Measurements from ENCODE around the gene TGM5. TPM values are rescaled to one million over a fixed set of nuclear protein-coding genes. Genes with fewer than 3 reads are reported as not detected.

Gene TGM5
- total RNA-seq, 1 donor from 2014 or later = not detected

DNA sequence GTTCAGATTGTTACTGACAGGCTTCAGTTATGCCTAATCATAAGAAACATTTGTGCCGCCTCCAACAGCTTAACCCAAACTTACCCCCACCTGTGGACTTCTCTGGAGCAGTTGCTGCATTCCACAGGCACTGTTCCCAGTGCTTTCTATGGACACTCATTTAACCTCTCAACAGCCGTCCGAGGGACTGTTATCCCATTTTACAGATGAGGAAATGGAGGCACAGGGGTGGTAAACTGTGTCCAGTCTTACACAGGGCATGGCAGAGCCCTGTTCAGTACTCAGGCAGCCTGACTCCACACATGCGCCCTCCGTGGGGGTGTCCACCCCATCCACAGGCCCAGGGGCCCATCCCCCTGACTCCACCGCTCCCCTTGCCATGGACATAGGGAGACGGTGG is 14.3 kb upstream of the TGM5 start:
- Mint-ChIP-seq H3K9me3 (ENCODE audit: unreplicated experiment) (no peaks in the 10 kb centered on the region), H3K27ac (ENCODE audit: unreplicated experiment) (no peak overlapping the region), H3K36me3 (ENCODE audit: low read depth, unreplicated experiment) (peaks cover 4% of the 10 kb centered on the region), H3K27me3 (ENCODE audit: unreplicated experiment) (peaks cover 6% of the 10 kb centered on the region), H3K4me3 (ENCODE audit: unreplicated experiment) (no peak overlapping the region), H3K4me1 (ENCODE audit: unreplicated experiment) (peaks cover 30% of the 10 kb centered on the region)
- no peak for DNase-seq (ENCODE audit: low spot score)
- TF ChIP-seq, protein P1, sequence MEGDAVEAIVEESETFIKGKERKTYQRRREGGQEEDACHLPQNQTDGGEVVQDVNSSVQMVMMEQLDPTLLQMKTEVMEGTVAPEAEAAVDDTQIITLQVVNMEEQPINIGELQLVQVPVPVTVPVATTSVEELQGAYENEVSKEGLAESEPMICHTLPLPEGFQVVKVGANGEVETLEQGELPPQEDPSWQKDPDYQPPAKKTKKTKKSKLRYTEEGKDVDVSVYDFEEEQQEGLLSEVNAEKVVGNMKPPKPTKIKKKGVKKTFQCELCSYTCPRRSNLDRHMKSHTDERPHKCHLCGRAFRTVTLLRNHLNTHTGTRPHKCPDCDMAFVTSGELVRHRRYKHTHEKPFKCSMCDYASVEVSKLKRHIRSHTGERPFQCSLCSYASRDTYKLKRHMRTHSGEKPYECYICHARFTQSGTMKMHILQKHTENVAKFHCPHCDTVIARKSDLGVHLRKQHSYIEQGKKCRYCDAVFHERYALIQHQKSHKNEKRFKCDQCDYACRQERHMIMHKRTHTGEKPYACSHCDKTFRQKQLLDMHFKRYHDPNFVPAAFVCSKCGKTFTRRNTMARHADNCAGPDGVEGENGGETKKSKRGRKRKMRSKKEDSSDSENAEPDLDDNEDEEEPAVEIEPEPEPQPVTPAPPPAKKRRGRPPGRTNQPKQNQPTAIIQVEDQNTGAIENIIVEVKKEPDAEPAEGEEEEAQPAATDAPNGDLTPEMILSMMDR (IDR thresholded peaks at IDR 0.05; ENCODE audit: unreplicated experiment) = no peak

- H3K27me3 Mint-ChIP-seq (ENCODE audit: unreplicated experiment) = peaks cover 8% of the 10 kb centered on the region
- H3K27ac Mint-ChIP-seq (ENCODE audit: unreplicated experiment) = no peak overlapping the region
- H3K9me3 Mint-ChIP-seq (ENCODE audit: unreplicated experiment) = no peaks in the 10 kb centered on the region
- no peak for DNase-seq (ENCODE audit: low spot score)
- TF ChIP-seq, protein P1 (IDR thresholded peaks at IDR 0.05; ENCODE audit: unreplicated experiment) = no peak
- peaks cover 8% of the 10 kb centered on the region for H3K36me3 Mint-ChIP-seq (ENCODE audit: low read depth, unreplicated experiment)
- H3K4me3 Mint-ChIP-seq (ENCODE audit: unreplicated experiment) = no peak overlapping the region
- H3K4me1 Mint-ChIP-seq (ENCODE audit: unreplicated experiment) = peaks cover 19% of the 10 kb centered on the region
Measured at GRCh38 chr15:43279496-43279895, 12.8 kb upstream of the TGM5 start.

- no peak overlapping the region for H3K27ac Mint-ChIP-seq (ENCODE audit: unreplicated experiment)
- peaks cover 8% of the 10 kb centered on the region for H3K36me3 Mint-ChIP-seq (ENCODE audit: low read depth, unreplicated experiment)
- no peak overlapping the region for H3K4me3 Mint-ChIP-seq (ENCODE audit: unreplicated experiment)
- no peaks in the 10 kb centered on the region for H3K9me3 Mint-ChIP-seq (ENCODE audit: unreplicated experiment)
- no peak for DNase-seq (ENCODE audit: low spot score)
- peaks cover 13% of the 10 kb centered on the region for H3K4me1 Mint-ChIP-seq (ENCODE audit: unreplicated experiment)
- TF ChIP-seq, protein P1 (IDR thresholded peaks at IDR 0.05; ENCODE audit: unreplicated experiment) = no peak
- H3K27me3 Mint-ChIP-seq (ENCODE audit: unreplicated experiment) = peaks cover 6% of the 10 kb centered on the region
Measured at GRCh38 chr15:43278869-43279268, 12.1 kb upstream of the TGM5 start.

DNA sequence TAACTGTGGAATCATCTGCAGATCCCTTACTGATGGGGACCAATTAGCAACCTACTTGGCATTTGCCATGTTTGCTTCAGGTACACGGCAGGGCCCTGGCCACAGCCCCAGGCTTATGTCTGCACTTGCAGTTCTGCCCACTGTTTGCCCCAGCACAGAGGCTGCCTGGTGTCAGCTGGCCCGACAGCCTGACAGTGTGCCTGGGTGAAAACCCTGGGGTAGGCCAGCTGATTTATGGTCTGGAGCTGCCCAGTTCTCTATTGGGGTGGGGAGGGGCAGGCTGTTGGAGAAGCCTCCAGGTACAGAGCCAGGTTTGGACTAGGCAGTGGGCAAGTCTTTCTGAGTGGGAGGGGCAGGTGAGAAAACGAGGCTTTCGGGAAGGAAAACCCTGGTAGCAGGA is 11.2 kb upstream of the TGM5 start:
- DNase-seq (ENCODE audit: low spot score) = no peak
- H3K27me3 Mint-ChIP-seq (ENCODE audit: unreplicated experiment) = peaks cover 6% of the 10 kb centered on the region
- peaks cover 3% of the 10 kb centered on the region for H3K4me1 Mint-ChIP-seq (ENCODE audit: unreplicated experiment)
- H3K27ac Mint-ChIP-seq (ENCODE audit: unreplicated experiment) = no peak overlapping the region
- TF ChIP-seq, protein P1 (IDR thresholded peaks at IDR 0.05; ENCODE audit: unreplicated experiment) = no peak
- H3K36me3 Mint-ChIP-seq (ENCODE audit: low read depth, unreplicated experiment) = peaks cover 8% of the 10 kb centered on the region
- no peak overlapping the region for H3K4me3 Mint-ChIP-seq (ENCODE audit: unreplicated experiment)
- H3K9me3 Mint-ChIP-seq (ENCODE audit: unreplicated experiment) = no peaks in the 10 kb centered on the region

DNA sequence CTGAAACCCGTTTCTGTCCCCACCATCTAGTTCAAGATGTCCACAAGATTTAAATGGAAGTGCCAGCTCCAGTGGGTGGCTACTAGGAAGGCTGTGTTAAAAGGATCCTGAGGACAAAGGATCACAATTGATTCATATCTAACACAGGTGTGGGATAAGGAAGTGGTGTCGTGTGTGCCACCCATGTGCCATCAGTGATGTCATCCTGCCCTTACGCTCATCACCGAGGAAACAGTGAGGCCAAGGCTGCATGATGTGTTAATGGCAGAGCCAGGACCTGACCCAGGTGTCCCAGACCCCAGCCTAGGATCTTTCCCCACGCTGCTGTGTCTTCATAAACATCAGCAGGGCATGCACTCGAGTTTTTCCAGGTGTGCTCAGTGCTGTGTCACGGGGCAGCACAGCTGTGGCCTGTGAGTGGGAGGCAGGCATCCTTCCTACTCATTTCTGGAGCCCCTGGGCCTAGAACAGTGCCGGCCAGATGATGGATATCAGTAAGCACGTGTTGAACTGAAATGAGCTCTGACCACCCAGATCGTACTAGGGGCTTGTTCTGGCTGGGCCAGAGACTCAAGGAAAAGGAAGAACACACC is 10.6 kb upstream of the TGM5 start:
- H3K36me3 Mint-ChIP-seq (ENCODE audit: low read depth, unreplicated experiment) = peaks cover 8% of the 10 kb centered on the region
- peaks cover 6% of the 10 kb centered on the region for H3K27me3 Mint-ChIP-seq (ENCODE audit: unreplicated experiment)
- TF ChIP-seq, protein P1 (IDR thresholded peaks at IDR 0.05; ENCODE audit: unreplicated experiment) = no peak
- no peak for DNase-seq (ENCODE audit: low spot score)
- H3K4me3 Mint-ChIP-seq (ENCODE audit: unreplicated experiment) = no peak overlapping the region
- peaks cover 3% of the 10 kb centered on the region for H3K4me1 Mint-ChIP-seq (ENCODE audit: unreplicated experiment)
- H3K27ac Mint-ChIP-seq (ENCODE audit: unreplicated experiment) = no peak overlapping the region
- no peaks in the 10 kb centered on the region for H3K9me3 Mint-ChIP-seq (ENCODE audit: unreplicated experiment)
